BLaER1 treated with 17β-estradiol and CSF1 and Interleukin-3, amounts not matched to agents 10 nM and 100 nM (cell line): Measurements from ENCODE around the gene MT1B.

Experiments used
- H3K27ac ChIP-seq, 11 experiments: shearing (Covaris generic); formaldehyde crosslinking; 2 replicates each; pipeline ENCODE4 v1.8.1; 2022
- H3K27me3 ChIP-seq, 11 experiments: shearing (Covaris generic); formaldehyde crosslinking; 2 replicates each; pipeline ENCODE4 v1.8.1; 2022
- H3K36me3 ChIP-seq, 11 experiments: shearing (Covaris generic); formaldehyde crosslinking; 2 replicates each; pipeline ENCODE4 v1.8.1; 2022
- H3K4me1 ChIP-seq, 10 experiments: shearing (Covaris generic); formaldehyde crosslinking; 2 replicates each; pipeline ENCODE4 v1.8.1; 2022
- H3K4me2 ChIP-seq, 11 experiments: shearing (Covaris generic); formaldehyde crosslinking; 2 replicates each; pipeline ENCODE4 v1.8.1; 2022
- H3K4me3 ChIP-seq, 10 experiments: shearing (Covaris generic); formaldehyde crosslinking; 2 replicates each; pipeline ENCODE4 v1.8.1; 2022
- H3K9ac ChIP-seq, 11 experiments: shearing (Covaris generic); formaldehyde crosslinking; 2 replicates each; pipeline ENCODE4 v1.8.1; 2022
- H3K9me3 ChIP-seq, 11 experiments: shearing (Covaris generic); formaldehyde crosslinking; replicated peaks in 1 of 11; 2 replicates each; pipeline ENCODE4 v1.8.1; 2022
- H4K20me1 ChIP-seq, 11 experiments: shearing (Covaris generic); formaldehyde crosslinking; 2 replicates each; pipeline ENCODE4 v1.8.1; 2022
- Cebpa-rat ChIP-seq, 11 experiments: shearing (Covaris generic); IDR thresholded peaks; 2 replicates each; pipeline ENCODE4 v1.8.1; 2022

The MT1B gene

GRCh38 chr16:56700195-56700594, 48.5 kb downstream of the MT1B start:
- no peak overlapping the region for H3K27ac ChIP-seq
- no peaks in the 10 kb centered on the region; a peak in 1 of 22 replicates for H3K36me3 ChIP-seq
- peak in 7 of 11 experiments; percentile 22 to 83 (median 58); a peak in 8 of 22 replicates for TF ChIP-seq Cebpa-rat (IDR thresholded peaks at IDR 0.05)
- H3K9ac ChIP-seq: no peak overlapping the region
- H3K4me2 ChIP-seq: peak overlapping the region in 6 of 11 experiments; percentile 6 to 55 (median 21); a peak in 8 of 22 replicates
- H3K27me3 ChIP-seq: no peaks in the 10 kb centered on the region
- no peaks in the 10 kb centered on the region for H4K20me1 ChIP-seq
- peaks cover 5 to 20% (median 11%) of the 10 kb centered on the region in 10 experiments; a peak in 18 of 20 replicates for H3K4me1 ChIP-seq
- no peak overlapping the region for H3K4me3 ChIP-seq
- H3K9me3 ChIP-seq: peaks cover 26 to 32% (median 29%) of the 10 kb centered on the region in 11 experiments

- no peaks in the 10 kb centered on the region; a peak in 1 of 22 replicates for H3K36me3 ChIP-seq
- no peaks in the 10 kb centered on the region for H3K27me3 ChIP-seq
- TF ChIP-seq Cebpa-rat (IDR thresholded peaks at IDR 0.05): no peak
These were observed 48.9 kb downstream of the MT1B start for GRCh38 chr16:56700631-56701030.

GRCh38 chr16:56701534-56701933, 49.8 kb downstream of the MT1B start:
- no peak overlapping the region for H3K9ac ChIP-seq
- no peak for TF ChIP-seq Cebpa-rat (IDR thresholded peaks at IDR 0.05)
- H3K36me3 ChIP-seq: no peaks in the 10 kb centered on the region; a peak in 1 of 22 replicates
- H4K20me1 ChIP-seq: no peaks in the 10 kb centered on the region
- H3K9me3 ChIP-seq: peaks cover 13 to 19% (median 16%) of the 10 kb centered on the region in 11 experiments
- H3K27me3 ChIP-seq: no peaks in the 10 kb centered on the region
- no peak overlapping the region for H3K27ac ChIP-seq
- H3K4me1 ChIP-seq: peaks cover 5 to 20% (median 11%) of the 10 kb centered on the region in 10 experiments; a peak in 18 of 20 replicates
- H3K4me3 ChIP-seq: no peak overlapping the region
- peak overlapping the region in 7 of 11 experiments; percentile 2 to 35 (median 14); a peak in 5 of 22 replicates for H3K4me2 ChIP-seq

More at GRCh38 chr16:56700631-56701030, 48.9 kb downstream of the MT1B start:
- Histone ChIP-seq H3K4me3 (no peak overlapping the region), H3K4me2 (peak overlapping the region in 6 of 11 experiments; percentile 6 to 55 (median 21); a peak in 5 of 22 replicates), H3K9ac (no peak overlapping the region), H3K27ac (no peak overlapping the region), H3K4me1 (peaks cover 5 to 20% (median 11%) of the 10 kb centered on the region in 10 experiments; a peak in 18 of 20 replicates), H4K20me1 (no peaks in the 10 kb centered on the region), H3K9me3 (peaks cover 21 to 28% (median 25%) of the 10 kb centered on the region in 11 experiments)
